Peyer's patch (tissue), 4 donors: ENCODE measurements around the gene ACP4.

Experiments
- POLR2A ChIP-seq, 2 donors: fragments of 450-650 bp; IDR thresholded peaks; one replicate each; pipeline ENCODE4 v1.5.1; 2017; ENCODE audit warnings: antibody characterized with exemption in 2 of 2, mild to moderate bottlenecking in 2 of 2, moderate library complexity in 2 of 2
- TF ChIP-seq, protein P1 (sequence below), 6 experiments: fragments of 450-650 bp in 4 of 6; fragments of 200-600 bp in 2 of 6; sonication (generic) in 1 of 6; IDR thresholded peaks; one replicate each; pipeline ENCODE4 v1.5.1; 2017 to 2019; ENCODE audit warnings: antibody characterized with exemption in 6 of 6, mild to moderate bottlenecking in 3 of 6, moderate library complexity in 1 of 6

DNA sequence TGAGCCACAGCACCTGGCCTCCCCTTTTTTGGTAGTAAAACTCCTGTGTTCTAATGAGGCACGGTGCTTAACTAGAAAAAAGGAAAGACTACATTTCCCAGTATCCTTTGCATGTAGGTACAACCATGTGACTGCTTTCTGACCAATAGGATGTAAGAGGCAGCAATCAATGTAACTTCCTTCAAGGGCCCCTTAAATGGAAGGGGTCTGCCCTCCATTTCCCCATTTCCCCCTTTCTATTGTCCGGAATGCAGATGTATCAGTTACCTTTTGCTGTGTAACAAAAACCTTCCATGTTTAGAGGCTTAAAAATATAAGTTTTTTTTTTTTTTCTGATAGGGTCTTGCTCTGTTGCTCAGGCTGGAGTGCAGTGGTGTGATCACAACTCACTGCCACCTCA lies 17.7 kb upstream of the ACP4 start:
- TF ChIP-seq, protein P1, sequence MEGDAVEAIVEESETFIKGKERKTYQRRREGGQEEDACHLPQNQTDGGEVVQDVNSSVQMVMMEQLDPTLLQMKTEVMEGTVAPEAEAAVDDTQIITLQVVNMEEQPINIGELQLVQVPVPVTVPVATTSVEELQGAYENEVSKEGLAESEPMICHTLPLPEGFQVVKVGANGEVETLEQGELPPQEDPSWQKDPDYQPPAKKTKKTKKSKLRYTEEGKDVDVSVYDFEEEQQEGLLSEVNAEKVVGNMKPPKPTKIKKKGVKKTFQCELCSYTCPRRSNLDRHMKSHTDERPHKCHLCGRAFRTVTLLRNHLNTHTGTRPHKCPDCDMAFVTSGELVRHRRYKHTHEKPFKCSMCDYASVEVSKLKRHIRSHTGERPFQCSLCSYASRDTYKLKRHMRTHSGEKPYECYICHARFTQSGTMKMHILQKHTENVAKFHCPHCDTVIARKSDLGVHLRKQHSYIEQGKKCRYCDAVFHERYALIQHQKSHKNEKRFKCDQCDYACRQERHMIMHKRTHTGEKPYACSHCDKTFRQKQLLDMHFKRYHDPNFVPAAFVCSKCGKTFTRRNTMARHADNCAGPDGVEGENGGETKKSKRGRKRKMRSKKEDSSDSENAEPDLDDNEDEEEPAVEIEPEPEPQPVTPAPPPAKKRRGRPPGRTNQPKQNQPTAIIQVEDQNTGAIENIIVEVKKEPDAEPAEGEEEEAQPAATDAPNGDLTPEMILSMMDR (IDR thresholded peaks at IDR 0.05): no peak
- no peak for TF ChIP-seq POLR2A (IDR thresholded peaks at IDR 0.05)
